Panc1 (cell line): Measurements from ENCODE around the gene ADAMTSL3. TPM values are rescaled to one million over a fixed set of nuclear protein-coding genes. Genes with fewer than 3 reads are reported as not detected.
"Not testable (repeated sequence)": the region's sequence is repeated elsewhere in the genome, so short reads cannot be mapped to it uniquely, and the experiment has no call there.

ENCODE experiments used
- ATAC-seq: fragments of 200-7000 bp; cut with Tn5 transposase; 2 replicates; pipeline ENCODE4 v1.9.1; 2020; ENCODE audit warnings: mild to moderate bottlenecking, moderate library complexity
- BruUV-seq: library from RNA; stranded (reverse); fragments of 400-500 nt; replicated peaks from 2 replicates; lab custom pipeline; 2021; lab: Mats Ljungman, UMichigan
- CTCF ChIA-PET: fragments of 300-600 bp; sonication (Branson Sonifier 250); formaldehyde crosslinking; loops from one replicate; lab custom pipeline; 2022; ENCODE audit warnings: antibody characterized with exemption; lab: Charles Lee
- POLR2A ChIA-PET: fragments of 300-600 bp; sonication (Branson Sonifier 250); formaldehyde crosslinking; loops from one replicate; lab custom pipeline; 2022; ENCODE audit warnings: antibody characterized with exemption; lab: Charles Lee
- DNase-seq: peaks from one replicate; pipeline ENCODE4 v3.0.0-alpha.2; 2010; ENCODE audit warnings: low read depth, low spot score
- H3K27ac ChIP-seq: 2 replicates; pipeline ENCODE4 v1.5.1; 2011; ENCODE audit warnings: mild to moderate bottlenecking, low read length, inconsistent platforms
- H3K27me3 ChIP-seq: fragments of 200-500 bp; sonication (Bioruptor generic); 2 replicates; pipeline ENCODE4 v1.6.0; 2014; ENCODE audit warnings: low read length, inconsistent platforms; ENCODE audit not compliant: control insufficient read depth, insufficient read depth
- H3K36me3 ChIP-seq: fragments of 200-500 bp; sonication (Bioruptor generic); 2 replicates; pipeline ENCODE4 v1.5.1; 2014; ENCODE audit warnings: inconsistent platforms, mild to moderate bottlenecking, low read length, moderate library complexity; ENCODE audit not compliant: control insufficient read depth, insufficient read depth
- H3K4me1 ChIP-seq: 2 replicates; pipeline ENCODE4 v1.5.1; 2011; ENCODE audit warnings: inconsistent platforms, mild to moderate bottlenecking, low read length, moderate library complexity; ENCODE audit not compliant: control insufficient read depth, insufficient read depth
- H3K4me3 ChIP-seq, 2 experiments: 2 replicates each; pipeline ENCODE4 v1.5.1; 2011 to 2012; ENCODE audit warnings: low read depth in 2 of 2, low read length in 2 of 2, mild to moderate bottlenecking in 2 of 2, inconsistent platforms in 1 of 2, moderate library complexity in 1 of 2
- H3K9me3 ChIP-seq: fragments of 200-500 bp; sonication (Bioruptor generic); 2 replicates; pipeline ENCODE4 v1.5.1; 2014; ENCODE audit warnings: low read depth, mild to moderate bottlenecking, inconsistent platforms, low read length, moderate library complexity; ENCODE audit not compliant: control insufficient read depth, insufficient read depth
- CTCF ChIP-seq: fragments of 450-650 bp; IDR thresholded peaks from 2 replicates; pipeline ENCODE4 v1.5.1; 2017; ENCODE audit warnings: mild to moderate bottlenecking
- POLR2AphosphoS5 ChIP-seq: IDR thresholded peaks from 2 replicates; pipeline ENCODE4 v1.6.1; 2012; ENCODE audit warnings: mild to moderate bottlenecking, low read depth, low read length, moderate library complexity
- SIN3A ChIP-seq: IDR thresholded peaks from 2 replicates; pipeline ENCODE4 v1.6.1; 2012; ENCODE audit warnings: low read depth, mild to moderate bottlenecking, low read length, moderate library complexity, borderline replicate concordance; ENCODE audit not compliant: insufficient read depth
- TCF7L2 ChIP-seq: IDR thresholded peaks from 2 replicates; pipeline ENCODE4 v1.6.1; 2011; ENCODE audit warnings: mild to moderate bottlenecking, low read depth, low read length, inconsistent platforms
- in situ Hi-C: cut with HindIII; loops from 2 replicates; pipeline ENCODE4 v1.10.0; 2016; ENCODE audit warnings: low sequenced_read_pairs, low pct_unique_long_range_greater_than_20kb
- intact Hi-C: fragments of 100-400 bp; cut with micrococcal nuclease; formaldehyde crosslinking; loops from one replicate; pipeline ENCODE4 v1.10.0; 2022; ENCODE audit not compliant: unreplicated experiment
- total RNA-seq: library from RNA; stranded (reverse); gene quantifications from one replicate; pipeline ENCODE4 v1.2.1, GENCODE V29; 2021; ENCODE audit not compliant: unreplicated experiment
- TF ChIP-seq, protein P1 (sequence below), 2 experiments: IDR thresholded peaks; 2 replicates each; pipeline ENCODE4 v1.6.1; 2011 to 2012; ENCODE audit warnings: low read depth in 2 of 2, control low read depth in 1 of 2, low read length in 1 of 2, mild to moderate bottlenecking in 1 of 2, moderate library complexity in 1 of 2; ENCODE audit not compliant: insufficient read depth in 1 of 2

ADAMTSL3 gene
- total RNA-seq, 1 experiment from 2014 or later: not detected

DNA sequence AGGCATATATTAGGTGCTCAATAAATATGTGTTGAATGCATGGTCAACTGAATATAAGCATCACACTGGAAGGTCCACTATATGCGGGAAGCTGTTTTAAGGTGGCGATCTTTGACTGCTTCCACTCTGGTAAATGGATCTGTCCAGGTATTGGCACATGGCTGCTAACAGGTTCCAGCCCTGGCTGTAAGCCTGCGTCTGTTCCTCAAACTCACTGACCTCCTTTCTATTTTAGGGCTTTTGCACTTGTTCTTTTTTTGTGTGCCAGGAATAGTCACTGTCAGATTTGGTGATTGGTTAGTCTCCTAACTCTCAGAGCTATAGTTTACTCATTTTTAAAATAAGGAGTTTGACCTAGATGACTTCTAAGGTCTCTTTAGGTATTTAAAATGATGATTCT is 46.2 kb downstream of the ADAMTSL3 start:
- no peaks in the 10 kb centered on the region for H3K9me3 ChIP-seq
- no peak for DNase-seq
- intact Hi-C loops: no loop called here
- H3K4me1 ChIP-seq: no peaks in the 10 kb centered on the region
- no TSS peak for BruUV-seq
- ATAC-seq: no peak
- POLR2A ChIA-PET: no interaction called here
- no peak overlapping the region for H3K4me3 ChIP-seq
- no peaks in the 10 kb centered on the region for H3K36me3 ChIP-seq
- H3K27me3 ChIP-seq: no peaks in the 10 kb centered on the region
- in situ Hi-C loops: no loop called here
- CTCF ChIA-PET: no interaction called here
- no peak overlapping the region for H3K27ac ChIP-seq
- TF ChIP-seq SIN3A (no peak), CTCF (no peak), TCF7L2 (no peak), POLR2AphosphoS5 (no peak)
- TF ChIP-seq, protein P1, sequence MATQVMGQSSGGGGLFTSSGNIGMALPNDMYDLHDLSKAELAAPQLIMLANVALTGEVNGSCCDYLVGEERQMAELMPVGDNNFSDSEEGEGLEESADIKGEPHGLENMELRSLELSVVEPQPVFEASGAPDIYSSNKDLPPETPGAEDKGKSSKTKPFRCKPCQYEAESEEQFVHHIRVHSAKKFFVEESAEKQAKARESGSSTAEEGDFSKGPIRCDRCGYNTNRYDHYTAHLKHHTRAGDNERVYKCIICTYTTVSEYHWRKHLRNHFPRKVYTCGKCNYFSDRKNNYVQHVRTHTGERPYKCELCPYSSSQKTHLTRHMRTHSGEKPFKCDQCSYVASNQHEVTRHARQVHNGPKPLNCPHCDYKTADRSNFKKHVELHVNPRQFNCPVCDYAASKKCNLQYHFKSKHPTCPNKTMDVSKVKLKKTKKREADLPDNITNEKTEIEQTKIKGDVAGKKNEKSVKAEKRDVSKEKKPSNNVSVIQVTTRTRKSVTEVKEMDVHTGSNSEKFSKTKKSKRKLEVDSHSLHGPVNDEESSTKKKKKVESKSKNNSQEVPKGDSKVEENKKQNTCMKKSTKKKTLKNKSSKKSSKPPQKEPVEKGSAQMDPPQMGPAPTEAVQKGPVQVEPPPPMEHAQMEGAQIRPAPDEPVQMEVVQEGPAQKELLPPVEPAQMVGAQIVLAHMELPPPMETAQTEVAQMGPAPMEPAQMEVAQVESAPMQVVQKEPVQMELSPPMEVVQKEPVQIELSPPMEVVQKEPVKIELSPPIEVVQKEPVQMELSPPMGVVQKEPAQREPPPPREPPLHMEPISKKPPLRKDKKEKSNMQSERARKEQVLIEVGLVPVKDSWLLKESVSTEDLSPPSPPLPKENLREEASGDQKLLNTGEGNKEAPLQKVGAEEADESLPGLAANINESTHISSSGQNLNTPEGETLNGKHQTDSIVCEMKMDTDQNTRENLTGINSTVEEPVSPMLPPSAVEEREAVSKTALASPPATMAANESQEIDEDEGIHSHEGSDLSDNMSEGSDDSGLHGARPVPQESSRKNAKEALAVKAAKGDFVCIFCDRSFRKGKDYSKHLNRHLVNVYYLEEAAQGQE (IDR thresholded peaks at IDR 0.05; ENCODE audit: insufficient read depth in 1 of 2, low read depth in 2 of 2, low read length in 1 of 2): no peak

- in situ Hi-C loops, ATAC-seq, H3K27me3 ChIP-seq, POLR2A ChIA-PET, DNase-seq, intact Hi-C loops, H3K36me3 ChIP-seq, H3K4me1 ChIP-seq, BruUV-seq, H3K9me3 ChIP-seq, H3K4me3 ChIP-seq, CTCF ChIA-PET, H3K27ac ChIP-seq: not testable (repeated sequence)
Measured at GRCh38 chr15:83702314-83702713, 48.4 kb downstream of the ADAMTSL3 start.

- no peak overlapping the region for H3K27ac ChIP-seq
- BruUV-seq: no TSS peak
- ATAC-seq: no peak
- in situ Hi-C loops (no loop called here), intact Hi-C loops (no loop called here)
- H3K4me1 ChIP-seq: no peaks in the 10 kb centered on the region
- TF ChIP-seq, protein P1 (IDR thresholded peaks at IDR 0.05; ENCODE audit: insufficient read depth in 1 of 2, low read depth in 2 of 2, low read length in 1 of 2): no peak
- TF ChIP-seq CTCF (no peak), POLR2AphosphoS5 (no peak), SIN3A (no peak), TCF7L2 (no peak)
- DNase-seq: no peak
- H3K9me3 ChIP-seq: no peaks in the 10 kb centered on the region
- no peaks in the 10 kb centered on the region for H3K36me3 ChIP-seq
- H3K4me3 ChIP-seq: no peak overlapping the region
- H3K27me3 ChIP-seq: no peaks in the 10 kb centered on the region
- ChIA-PET POLR2A (no interaction called here), CTCF (no interaction called here)
Measured at GRCh38 chr15:83708328-83708727, 54.4 kb downstream of the ADAMTSL3 start.
